Effector CD8-positive, alpha-beta T cell (primary cell): ENCODE data around the gene KCNK15.

ENCODE experiments used
- DNase-seq: peaks from one replicate; lab custom pipeline; 2025; lab: John Stamatoyannopoulos, UW

Gene KCNK15

DNA sequence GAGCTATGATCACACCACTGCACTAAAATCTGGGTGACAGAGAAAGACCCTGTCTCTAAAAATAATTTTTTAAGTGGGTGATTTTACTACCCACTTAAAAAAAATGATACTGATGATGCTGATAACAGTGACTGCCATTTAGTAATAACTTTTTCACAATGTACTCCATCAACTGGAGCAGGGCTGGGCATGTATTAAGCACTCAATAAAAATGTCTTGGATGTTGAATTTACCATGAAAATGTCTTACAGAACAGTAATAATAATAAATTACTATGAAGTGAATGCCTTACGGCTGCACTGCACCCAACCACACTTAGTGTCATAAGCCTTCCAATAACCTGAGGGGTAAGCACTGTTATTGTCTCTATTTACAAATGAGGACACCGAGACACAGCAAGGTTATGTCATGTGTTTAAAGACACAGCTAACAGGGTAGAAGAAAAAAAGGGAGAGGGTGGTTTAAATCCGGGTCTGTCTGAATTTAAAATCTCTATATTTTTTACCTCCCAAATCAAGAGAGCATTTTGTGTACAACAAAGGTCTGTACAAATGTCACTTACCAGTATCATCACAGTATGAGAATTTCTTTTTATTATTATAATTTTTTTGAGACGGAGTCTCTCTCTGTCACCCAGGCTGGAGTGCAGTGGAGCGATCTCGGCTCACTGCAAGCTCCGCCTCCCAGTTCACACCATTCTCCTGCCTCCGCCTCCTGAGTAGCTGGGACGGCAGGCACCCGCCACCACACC, 43.2 kb downstream of the KCNK15 start:
- DNase-seq = no peak

DNA sequence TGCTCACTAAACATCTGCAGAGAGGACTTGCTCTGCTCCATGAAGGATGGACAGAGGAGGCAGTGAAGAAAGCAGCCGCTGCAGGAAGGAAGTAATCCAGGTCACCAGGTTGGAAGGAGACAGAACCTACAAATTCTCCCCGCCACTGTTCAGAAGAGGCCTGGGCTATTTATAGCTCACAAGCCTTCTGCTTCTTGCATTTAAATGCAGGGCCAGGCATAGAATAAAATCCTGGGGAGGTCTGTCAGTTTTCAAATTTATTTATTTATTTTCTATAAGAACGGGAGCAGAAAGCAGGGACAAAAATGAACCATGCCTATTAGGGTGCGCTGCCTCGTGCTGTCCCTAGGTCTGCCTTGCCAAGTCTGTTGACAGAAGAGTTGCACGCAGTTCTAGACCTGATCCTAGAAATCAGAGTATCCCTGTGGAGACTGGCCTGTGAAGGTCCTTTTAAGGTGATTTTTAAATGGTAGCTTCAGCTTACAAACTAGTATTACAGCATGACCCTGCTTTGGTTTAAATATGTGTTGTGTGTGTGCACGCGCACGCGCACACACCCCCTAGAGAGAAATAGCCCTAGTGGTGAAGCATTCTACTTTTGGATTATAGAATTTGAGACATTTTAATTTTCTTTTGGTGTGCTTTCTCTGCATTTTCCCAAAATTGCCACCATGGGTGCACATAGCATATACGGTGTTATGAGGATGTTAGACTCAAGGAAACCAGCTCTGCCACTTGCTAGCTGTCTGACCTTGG, 45.2 kb downstream of the KCNK15 start:
- DNase-seq = no peak

DNA sequence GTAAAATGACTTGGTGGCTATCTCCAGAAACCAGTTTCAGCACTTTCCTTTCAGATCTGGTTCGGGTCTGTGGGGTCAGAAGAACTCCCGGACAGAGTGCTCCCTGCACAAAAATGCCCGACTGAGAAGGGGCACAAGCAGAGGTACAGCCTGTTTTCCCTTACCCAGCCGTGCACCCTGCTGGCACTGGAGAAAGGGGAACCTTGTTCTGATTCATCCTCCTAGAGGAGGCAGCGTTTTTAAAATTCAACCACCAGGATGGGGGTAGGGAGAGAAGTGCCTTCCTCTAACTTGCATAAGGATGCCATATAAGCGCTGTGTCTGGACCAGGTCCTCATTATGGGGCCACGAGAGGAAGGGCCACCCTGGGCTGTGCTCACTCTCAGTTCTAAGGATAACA, 47.1 kb downstream of the KCNK15 start:
- DNase-seq = no peak

DNA sequence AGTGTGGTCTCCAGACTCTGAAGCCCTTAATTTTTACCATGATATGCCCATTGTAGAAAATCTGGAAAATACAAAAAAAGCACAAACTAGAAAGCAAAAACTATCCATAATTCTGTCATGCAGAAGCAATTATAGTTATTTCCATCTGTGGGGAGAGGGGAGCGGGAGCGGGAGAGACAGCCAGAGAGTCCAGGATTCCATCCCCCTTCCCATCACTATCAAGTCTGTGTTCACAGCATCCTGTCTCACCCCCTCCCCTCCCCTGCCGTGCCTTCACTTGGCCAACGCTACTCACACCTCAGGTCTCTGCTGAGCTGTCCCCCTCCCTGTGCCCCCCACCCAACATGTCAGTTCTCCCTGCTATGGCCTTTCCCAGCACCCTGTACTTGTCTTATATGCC, 50.2 kb downstream of the KCNK15 start:
- DNase-seq = no peak

DNA sequence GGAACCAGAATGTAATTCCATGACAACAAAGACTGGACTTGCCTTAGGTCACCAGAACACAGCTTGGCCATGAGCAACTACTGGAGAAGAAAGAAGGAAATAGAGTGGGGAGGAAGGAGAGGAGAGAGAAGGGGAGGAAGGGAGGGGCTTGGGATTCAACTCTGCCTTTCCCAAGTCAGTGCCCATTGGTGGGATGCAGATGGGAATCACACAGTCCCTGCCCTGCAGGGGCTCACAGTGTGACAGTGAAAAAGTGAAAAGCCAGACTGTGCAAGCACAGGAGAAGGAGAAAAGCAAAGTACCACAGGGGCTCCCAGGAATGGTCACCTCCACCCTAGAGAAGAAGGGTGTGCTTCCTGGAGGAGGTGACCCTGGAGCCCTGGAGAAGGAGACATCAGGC, 50.6 kb downstream of the KCNK15 start:
- DNase-seq = no peak

DNA sequence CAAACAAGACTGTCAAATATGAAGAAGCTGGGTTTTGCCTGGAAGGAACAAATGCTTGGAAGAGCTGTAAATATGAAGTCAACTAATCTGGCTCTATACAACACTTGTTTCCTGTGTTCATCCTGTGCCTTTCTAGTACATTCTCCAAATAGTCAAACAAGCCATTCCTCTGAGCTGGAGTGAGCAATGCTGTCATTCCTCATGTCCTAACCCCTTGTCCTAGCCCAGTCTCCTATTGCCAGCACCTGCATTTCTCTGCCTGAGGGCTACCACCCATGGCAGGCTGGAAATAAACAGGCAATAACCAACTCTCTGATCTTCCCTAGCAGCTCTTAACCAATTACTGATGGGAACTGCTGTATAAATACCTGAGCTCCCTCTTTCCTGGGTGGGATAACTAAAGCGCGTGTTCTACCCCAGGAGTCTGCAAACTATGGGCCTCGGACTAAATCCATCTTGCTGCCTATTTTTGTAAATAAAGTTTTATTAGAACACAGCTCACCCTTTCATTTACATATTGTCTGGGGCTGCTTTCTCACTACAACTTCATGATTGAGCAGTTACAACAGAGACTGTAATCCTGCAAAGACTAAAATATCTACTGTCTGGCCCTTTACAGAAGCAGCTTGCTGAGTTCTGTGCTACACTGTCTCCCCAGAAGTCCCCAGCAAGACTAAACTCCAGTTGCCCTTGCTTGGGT, 51.2 kb downstream of the KCNK15 start:
- DNase-seq = no peak

DNA sequence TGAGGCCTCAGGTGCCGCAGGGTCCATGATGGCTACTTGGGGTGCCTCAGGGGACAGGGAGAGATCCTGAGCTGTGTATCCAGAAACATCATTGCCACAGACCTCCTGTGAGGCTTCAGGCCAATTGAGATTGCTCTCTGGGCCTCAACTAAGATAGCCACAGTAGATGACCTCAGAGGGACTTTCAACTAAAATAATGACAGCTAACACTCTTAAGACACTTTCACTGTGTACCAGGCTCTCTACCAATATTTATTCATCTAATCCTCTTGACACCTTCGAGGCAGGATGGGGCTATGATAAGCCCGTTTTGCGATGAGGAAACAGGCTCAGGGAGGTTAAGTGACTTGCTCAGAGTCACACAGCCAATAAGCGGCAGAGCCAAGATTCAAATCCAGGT, 54.0 kb downstream of the KCNK15 start:
- DNase-seq = no peak

DNA sequence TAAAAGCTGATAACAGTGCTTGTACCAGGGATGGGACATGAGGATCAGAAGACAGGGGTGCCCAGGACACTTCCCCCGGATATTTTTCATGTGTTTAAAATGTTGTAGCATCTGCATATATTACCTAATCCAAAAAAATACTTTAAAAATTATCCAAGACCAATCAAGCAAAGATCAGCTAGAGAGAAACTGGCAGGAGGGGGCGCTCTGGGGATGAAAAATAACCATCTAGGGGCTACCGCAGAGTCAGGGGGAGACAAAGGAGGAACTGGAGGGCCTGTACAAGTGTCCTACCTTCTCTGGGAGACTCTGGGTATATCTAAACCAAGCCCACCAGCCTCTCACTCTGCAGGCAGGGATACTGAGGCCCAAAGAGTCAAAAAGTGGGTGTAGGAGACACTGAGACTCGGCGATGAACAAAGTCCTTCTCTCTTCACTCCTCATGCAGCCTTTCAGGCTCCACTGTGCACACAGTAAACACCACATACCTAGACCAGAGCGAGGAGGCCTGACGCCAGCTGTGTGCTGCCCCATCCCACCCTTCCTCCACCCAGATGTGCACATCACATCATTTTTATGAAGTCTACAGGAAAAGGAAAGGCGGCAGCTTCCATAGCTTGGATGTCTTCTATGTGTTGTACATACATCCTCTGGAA, 54.9 kb downstream of the KCNK15 start:
- DNase-seq = no peak
